Measurements from ENCODE around the gene MCM3AP.

- no peak for TF ChIP-seq CTCF (conservative IDR thresholded peaks at IDR 0.05)
- no peak for TF ChIP-seq EZH2 (IDR thresholded peaks at IDR 0.05; ENCODE audit: low read depth)
These were observed 37.0 kb downstream of the MCM3AP start for GRCh38 chr21:46248422-46248782.
